NCI-H446 treated with DMSO at 0.1 percent for 48 hours (cell line): Measurements from ENCODE around the gene CEP76.

Experiments used
- DNase-seq: peaks from one replicate; lab custom pipeline; 2025; lab: John Stamatoyannopoulos, UW

Gene CEP76

GRCh38 chr18:12702221-12703095 is at the start of gene CEP76, which contains the start of gene PSMG2:
Gene CEP76, minus strand, starts transcription at chr18:12702723. Its CDS starts 175 bp downstream, at chr18:12702548.
Gene PSMG2, plus strand, starts transcription at chr18:12703042. Its CDS starts 66 bp downstream, at chr18:12703108.
- peak; percentile 51 for DNase-seq

- DNase-seq = no peak
These were observed 49.4 kb upstream of the CEP76 start for GRCh38 chr18:12751891-12752290.

GRCh38 chr18:12751503-12751884 is 49.0 kb upstream of the CEP76 start:
- no peak for DNase-seq

GRCh38 chr18:12750715-12751502 is 48.4 kb upstream of the CEP76 start:
- DNase-seq = no peak

- no peak for DNase-seq
These were observed 47.7 kb upstream of the CEP76 start for GRCh38 chr18:12750076-12750714.

- no peak for DNase-seq
These were observed 46.6 kb upstream of the CEP76 start for GRCh38 chr18:12749121-12749520.

- no peak for DNase-seq
These were observed 46.1 kb upstream of the CEP76 start for GRCh38 chr18:12748671-12749070.

- DNase-seq = no peak
These were observed 45.2 kb upstream of the CEP76 start for GRCh38 chr18:12747530-12748315.

- DNase-seq = no peak
These were observed 42.7 kb upstream of the CEP76 start for GRCh38 chr18:12745095-12745795.

- no peak for DNase-seq
These were observed 41.6 kb upstream of the CEP76 start for GRCh38 chr18:12744103-12744502.

GRCh38 chr18:12742453-12742852 is 39.9 kb upstream of the CEP76 start:
- DNase-seq = no peak

- no peak for DNase-seq
These were observed 38.8 kb upstream of the CEP76 start for GRCh38 chr18:12741351-12741750.

- no peak for DNase-seq
These were observed 34.9 kb upstream of the CEP76 start for GRCh38 chr18:12737243-12737902.

GRCh38 chr18:12726774-12727550 is 24.4 kb upstream of the CEP76 start:
- DNase-seq = peak; percentile 12

- no peak for DNase-seq
These were observed 23.8 kb upstream of the CEP76 start for GRCh38 chr18:12726331-12726730.

- no peak for DNase-seq
These were observed 20.2 kb upstream of the CEP76 start for GRCh38 chr18:12722731-12723130.

GRCh38 chr18:12721495-12722275 is 19.2 kb upstream of the CEP76 start:
- DNase-seq = no peak

GRCh38 chr18:12711446-12711845 is 8.9 kb upstream of the CEP76 start:
- no peak for DNase-seq

- no peak for DNase-seq
These were observed 1.1 kb upstream of the CEP76 start for GRCh38 chr18:12703664-12704063.
